HEK293T (cell line): ENCODE results near the gene RRP9.

Experiments
- CTCF ChIA-PET: fragments of 350-600 bp; formaldehyde crosslinking; extraction: SDS; loops from one replicate; lab custom pipeline; 2021; ENCODE audit warnings: antibody characterized with exemption, inconsistent platforms; lab: Yijun Ruan, JAX
- POLR2A ChIA-PET: fragments of 350-600 bp; formaldehyde crosslinking; extraction: SDS; loops from one replicate; lab custom pipeline; 2020; ENCODE audit warnings: antibody characterized with exemption, inconsistent platforms; lab: Yijun Ruan, JAX
- DNase-seq: peaks from one replicate; pipeline ENCODE4 v3.0.0; 2012; ENCODE audit warnings: mixed read lengths; ENCODE audit errors: extremely low spot score
- ARNT ChIP-seq: fragments of 450-650 bp; IDR thresholded peaks from 2 replicates; pipeline ENCODE4 v1.6.1; 2017; ENCODE audit warnings: mild to moderate bottlenecking
- BHLHE40 ChIP-seq: fragments of 450-650 bp; IDR thresholded peaks from 2 replicates; pipeline ENCODE4 v1.6.1; 2016; ENCODE audit warnings: mild to moderate bottlenecking, moderate library complexity, borderline replicate concordance
- CTBP1 ChIP-seq: fragments of 450-650 bp; IDR thresholded peaks from 2 replicates; pipeline ENCODE4 v1.6.1; 2016; ENCODE audit warnings: borderline replicate concordance
- ELF4 ChIP-seq: fragments of 450-650 bp; IDR thresholded peaks from 2 replicates; pipeline ENCODE4 v1.6.1; 2017; ENCODE audit warnings: antibody characterized with exemption
- FOXA1 ChIP-seq: fragments of 450-650 bp; IDR thresholded peaks from 2 replicates; pipeline ENCODE4 v1.6.1; 2016; ENCODE audit warnings: mild to moderate bottlenecking
- FOXK2 ChIP-seq: fragments of 450-650 bp; IDR thresholded peaks from 2 replicates; pipeline ENCODE4 v1.6.1; 2016; ENCODE audit warnings: mild to moderate bottlenecking
- FOXM1 ChIP-seq: fragments of 450-650 bp; IDR thresholded peaks from 2 replicates; pipeline ENCODE4 v1.6.1; 2017; ENCODE audit warnings: mild to moderate bottlenecking, borderline replicate concordance
- HDGF ChIP-seq: fragments of 450-650 bp; IDR thresholded peaks from 2 replicates; pipeline ENCODE4 v1.6.1; 2017; ENCODE audit warnings: antibody characterized with exemption, borderline replicate concordance
- L3MBTL2 ChIP-seq: fragments of 450-650 bp; conservative IDR thresholded peaks from 2 replicates; pipeline ENCODE4 v1.6.1; 2016; ENCODE audit warnings: mild to moderate bottlenecking
- LEF1 ChIP-seq: fragments of 450-650 bp; IDR thresholded peaks from 2 replicates; pipeline ENCODE4 v1.6.1; 2017; ENCODE audit warnings: mild to moderate bottlenecking, borderline replicate concordance
- NFRKB ChIP-seq: fragments of 450-650 bp; IDR thresholded peaks from 2 replicates; pipeline ENCODE4 v1.6.1; 2016; ENCODE audit warnings: mild to moderate bottlenecking, moderate library complexity
- PKNOX1 ChIP-seq: fragments of 450-650 bp; IDR thresholded peaks from 2 replicates; pipeline ENCODE4 v1.6.1; 2016
- SP1 ChIP-seq: fragments of 450-650 bp; IDR thresholded peaks from 2 replicates; pipeline ENCODE4 v1.6.1; 2017
- SUZ12 ChIP-seq: fragments of 450-650 bp; IDR thresholded peaks from 2 replicates; pipeline ENCODE4 v1.6.1; 2016; ENCODE audit warnings: mild to moderate bottlenecking
- TARDBP ChIP-seq: fragments of 450-650 bp; IDR thresholded peaks from 2 replicates; pipeline ENCODE4 v1.6.1; 2016
- ZNF384 ChIP-seq: fragments of 450-650 bp; IDR thresholded peaks from 2 replicates; pipeline ENCODE4 v1.6.1; 2016

RRP9 gene

DNA sequence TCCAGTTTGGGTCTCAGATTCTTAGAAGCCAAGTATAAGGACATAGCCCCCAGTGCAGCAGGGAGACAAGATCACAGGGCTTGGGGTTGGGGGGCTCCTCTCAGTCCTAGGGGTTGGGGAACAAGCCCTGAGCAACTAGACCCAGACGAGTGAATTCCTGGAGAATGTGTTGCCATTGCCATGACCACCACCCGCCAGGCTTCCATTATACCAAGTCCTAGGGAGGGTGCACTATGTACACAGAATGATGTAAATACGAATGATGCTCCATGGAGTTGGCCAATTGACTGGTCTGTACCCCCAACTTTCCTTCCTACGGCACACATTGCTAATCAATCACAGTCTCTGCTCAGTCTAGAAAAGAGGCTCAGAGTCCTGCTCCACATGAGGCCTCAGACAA is 47.3 kb downstream of the RRP9 start:
- TF ChIP-seq ELF4 (no peak), L3MBTL2 (no peak), ARNT (no peak), SP1 (no peak), SUZ12 (no peak), FOXK2 (no peak), TARDBP (no peak)
- no peak for DNase-seq
- POLR2A ChIA-PET = no interaction called here
- CTCF ChIA-PET = no interaction called here

DNA sequence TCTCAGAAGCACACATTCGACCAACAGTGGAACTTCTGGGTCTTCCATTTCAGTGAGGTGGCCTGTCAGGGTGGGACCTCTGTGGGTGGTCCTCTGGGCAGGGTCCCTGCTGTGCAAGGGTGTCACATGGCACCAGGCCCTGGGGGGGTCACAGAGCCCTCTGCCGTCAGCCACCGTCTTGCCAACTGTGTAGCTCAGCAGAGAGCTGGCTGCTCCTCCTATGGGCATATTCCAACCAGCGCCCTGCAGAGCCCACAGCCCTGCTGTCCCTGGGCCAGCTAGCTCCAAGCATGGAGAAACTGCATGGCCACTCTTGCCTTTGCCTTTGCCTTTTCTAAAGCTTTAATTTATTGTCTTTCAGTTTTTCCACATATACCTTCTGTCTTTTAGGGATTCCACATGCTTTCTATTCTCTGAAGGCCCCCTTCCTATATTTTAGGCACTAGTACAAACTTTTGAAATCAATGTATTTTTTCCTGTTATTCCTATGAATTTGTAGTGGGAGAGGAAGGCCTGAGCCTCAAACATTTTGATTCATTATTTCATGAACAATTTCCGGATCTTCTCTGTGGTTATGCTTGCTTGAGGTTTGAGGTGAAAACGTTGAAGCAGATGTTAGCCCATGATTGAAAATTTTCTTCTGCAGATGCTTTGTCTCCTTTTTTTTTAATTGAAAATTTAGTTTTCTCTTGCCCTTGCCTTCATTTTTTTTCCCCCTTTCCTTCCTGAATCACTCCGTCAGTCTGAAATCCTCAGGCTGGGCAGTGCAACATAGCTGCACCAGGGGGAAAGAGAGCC is 50.3 kb downstream of the RRP9 start:
- no peak for DNase-seq
- TF ChIP-seq ELF4 (no peak), ZNF384 (no peak), SP1 (no peak), FOXM1 (no peak), HDGF (no peak), CTBP1 (no peak), ARNT (no peak), L3MBTL2 (no peak), NFRKB (no peak), FOXK2 (no peak), SUZ12 (no peak), FOXA1 (no peak), BHLHE40 (no peak), PKNOX1 (no peak), TARDBP (no peak), LEF1 (no peak)
- CTCF ChIA-PET = no interaction called here
- POLR2A ChIA-PET = no interaction called here

GRCh38 chr3:51888463-51889105 is 53.1 kb downstream of the RRP9 start:
- no peak for TF ChIP-seq FOXK2
- TF ChIP-seq LEF1 = no peak
- DNase-seq = no peak
- CTCF ChIA-PET = no interaction called here
- POLR2A ChIA-PET = no interaction called here

DNA sequence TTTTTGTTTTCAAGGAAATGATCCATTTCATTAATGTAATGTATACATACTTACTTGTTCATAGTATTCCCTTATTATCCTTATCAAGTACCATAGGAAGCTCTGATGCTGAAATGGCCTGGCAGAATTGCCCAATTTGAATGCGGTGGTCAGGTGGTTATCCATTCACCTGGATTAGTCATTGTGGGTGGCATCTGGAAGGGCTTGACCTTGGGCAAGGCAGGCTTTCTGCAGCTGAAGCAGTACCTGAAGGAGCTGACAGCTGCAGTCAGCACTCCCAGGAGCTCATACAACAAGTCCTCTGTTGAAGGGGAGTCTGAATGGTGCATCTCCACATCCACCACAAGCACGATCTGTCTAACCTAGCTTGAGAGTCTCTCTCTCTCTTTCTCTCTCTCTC is 54.1 kb downstream of the RRP9 start:
- CTCF ChIA-PET = interaction anchor here (1.0 kb wide), 1 partner anchor 13 kb away, joined by 3 read pairs; no protein-coding TSS in a partner anchor
- DNase-seq = no peak
- POLR2A ChIA-PET = no interaction called here
- TF ChIP-seq HDGF (no peak), FOXA1 (no peak), L3MBTL2 (no peak), CTBP1 (no peak), FOXK2 (no peak), NFRKB (no peak), TARDBP (no peak), SP1 (no peak)

DNA sequence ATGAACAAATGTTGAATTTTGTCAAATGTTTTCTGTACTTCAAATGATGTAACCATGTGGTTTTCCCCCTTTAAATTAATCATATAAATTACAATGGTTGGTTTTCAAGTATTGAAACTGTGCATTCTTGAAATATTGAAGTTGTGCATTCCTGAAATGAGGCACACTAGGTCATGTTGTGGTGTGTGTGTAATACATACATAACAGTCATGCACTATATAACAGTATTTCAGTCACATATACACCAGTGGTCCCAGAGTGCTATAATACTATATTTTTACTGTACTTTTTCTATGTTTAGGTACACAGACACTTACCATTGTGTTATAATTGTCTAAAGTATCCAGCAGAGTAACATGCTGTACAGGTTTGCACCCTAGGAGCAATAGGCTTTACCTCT is 55.3 kb downstream of the RRP9 start:
- ChIA-PET CTCF (interaction anchor here (1.0 kb wide), 1 partner anchor 12 kb away, joined by 3 read pairs; no protein-coding TSS in a partner anchor), POLR2A (no interaction called here)

More for the DNA sequence above, 55.3 kb downstream of the RRP9 start:
- no peak for TF ChIP-seq ZNF384
- no peak for DNase-seq
